Left ventricle myocardium inferior (tissue), 1 donor: ENCODE measurements around the gene MIS18A. TPM values are rescaled to one million over a fixed set of nuclear protein-coding genes. Genes with fewer than 3 reads are reported as not detected.
"Not testable (repeated sequence)": the region's sequence is repeated elsewhere in the genome, so short reads cannot be mapped to it uniquely, and the experiment has no call there.

Experiments
- DNase-seq: peaks from one replicate; pipeline ENCODE4 v3.0.0-alpha.2; 2020
- H3K27ac ChIP-seq: fragments of 200-600 bp; replicated peaks from 2 replicates; pipeline ENCODE4 v1.8.0; 2021
- H3K27me3 ChIP-seq: fragments of 200-600 bp; 2 replicates; pipeline ENCODE4 v1.8.0; 2021; ENCODE audit warnings: low read depth
- H3K36me3 ChIP-seq: fragments of 200-600 bp; 2 replicates; pipeline ENCODE4 v1.8.0; 2021
- H3K4me1 ChIP-seq: fragments of 200-600 bp; 2 replicates; pipeline ENCODE4 v1.8.0; 2021
- H3K4me3 ChIP-seq: fragments of 200-600 bp; 2 replicates; pipeline ENCODE4 v1.8.0; 2021; ENCODE audit warnings: mild to moderate bottlenecking, moderate library complexity
- H3K9me3 ChIP-seq: fragments of 200-600 bp; replicated peaks from 2 replicates; pipeline ENCODE4 v1.8.0; 2021
- intact Hi-C: fragments of 100-400 bp; cut with micrococcal nuclease; formaldehyde crosslinking; loops from one replicate; pipeline ENCODE4 v1.11.0; 2022
- total RNA-seq: library from RNA; stranded (reverse); fragmentation: NEBNext Ultra II Directional; extraction: Animal tissue kit (Norgen Biotek cat#: 25700); gene quantifications from one replicate; pipeline ENCODE4 v1.2.1, GENCODE V29; 2021
- TF ChIP-seq, protein P1 (sequence below): fragments of 200-600 bp; IDR thresholded peaks from 2 replicates; pipeline ENCODE4 v1.8.0; 2021; ENCODE audit warnings: antibody characterized with exemption, mild to moderate bottlenecking, borderline replicate concordance
- donor health status: DM: no; HTN: yes; CAD: no; lungs with severe emphysema.

The MIS18A gene
- total RNA-seq, 1 donor from 2014 or later: 3.2 TPM

DNA sequence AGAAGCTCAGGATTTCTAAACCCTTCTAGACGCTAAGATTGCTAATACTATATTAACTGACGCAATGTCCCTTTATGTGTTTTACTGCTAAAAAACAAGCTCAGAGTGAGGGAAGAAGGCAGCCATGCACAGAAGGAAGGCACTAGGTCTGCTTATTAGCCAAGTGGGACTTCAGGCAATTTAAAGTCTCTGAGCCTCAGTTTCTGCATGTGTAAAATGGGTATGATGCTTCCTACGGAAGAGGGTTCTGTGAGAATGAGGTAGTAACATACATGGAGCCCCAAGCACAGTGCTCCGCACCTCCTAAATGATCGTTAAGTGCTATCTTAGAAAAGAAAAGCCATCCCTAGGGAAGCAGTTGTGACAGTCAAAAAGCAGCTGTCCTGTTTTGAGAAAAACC is 16.9 kb downstream of the MIS18A start:
- intact Hi-C loops: no loop called here

GRCh38 chr21:32260130-32260529 is 18.7 kb downstream of the MIS18A start:
- TF ChIP-seq, protein P1, sequence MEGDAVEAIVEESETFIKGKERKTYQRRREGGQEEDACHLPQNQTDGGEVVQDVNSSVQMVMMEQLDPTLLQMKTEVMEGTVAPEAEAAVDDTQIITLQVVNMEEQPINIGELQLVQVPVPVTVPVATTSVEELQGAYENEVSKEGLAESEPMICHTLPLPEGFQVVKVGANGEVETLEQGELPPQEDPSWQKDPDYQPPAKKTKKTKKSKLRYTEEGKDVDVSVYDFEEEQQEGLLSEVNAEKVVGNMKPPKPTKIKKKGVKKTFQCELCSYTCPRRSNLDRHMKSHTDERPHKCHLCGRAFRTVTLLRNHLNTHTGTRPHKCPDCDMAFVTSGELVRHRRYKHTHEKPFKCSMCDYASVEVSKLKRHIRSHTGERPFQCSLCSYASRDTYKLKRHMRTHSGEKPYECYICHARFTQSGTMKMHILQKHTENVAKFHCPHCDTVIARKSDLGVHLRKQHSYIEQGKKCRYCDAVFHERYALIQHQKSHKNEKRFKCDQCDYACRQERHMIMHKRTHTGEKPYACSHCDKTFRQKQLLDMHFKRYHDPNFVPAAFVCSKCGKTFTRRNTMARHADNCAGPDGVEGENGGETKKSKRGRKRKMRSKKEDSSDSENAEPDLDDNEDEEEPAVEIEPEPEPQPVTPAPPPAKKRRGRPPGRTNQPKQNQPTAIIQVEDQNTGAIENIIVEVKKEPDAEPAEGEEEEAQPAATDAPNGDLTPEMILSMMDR: no peak
- no peak for DNase-seq
- Histone ChIP-seq H3K4me3 (no peak overlapping the region), H3K36me3 (no peaks in the 10 kb centered on the region), H3K27ac (no peak overlapping the region), H3K27me3 (no peaks in the 10 kb centered on the region), H3K9me3 (no peaks in the 10 kb centered on the region), H3K4me1 (peaks cover 22% of the 10 kb centered on the region)
- intact Hi-C loops: no loop called here

More for the DNA sequence above, 16.9 kb downstream of the MIS18A start:
- Histone ChIP-seq H3K4me3 (no peak overlapping the region), H3K27me3 (no peaks in the 10 kb centered on the region), H3K4me1 (peaks cover 13% of the 10 kb centered on the region), H3K9me3 (no peaks in the 10 kb centered on the region), H3K36me3 (peaks cover 3% of the 10 kb centered on the region), H3K27ac (no peak overlapping the region)
- no peak for DNase-seq
- TF ChIP-seq, protein P1: no peak

- DNase-seq, H3K36me3 ChIP-seq, H3K4me3 ChIP-seq, H3K9me3 ChIP-seq, H3K27ac ChIP-seq, H3K27me3 ChIP-seq: not testable (repeated sequence)
- intact Hi-C loops: loop anchor here (5.0 to 10.0 kb wide), 2 partner anchors 391 to 474 kb away; no protein-coding TSS in a partner anchor
- H3K4me1 ChIP-seq: peaks cover 24% of the 10 kb centered on the region
Observed at GRCh38 chr21:32258786-32259048, 20.1 kb downstream of the MIS18A start.

DNA sequence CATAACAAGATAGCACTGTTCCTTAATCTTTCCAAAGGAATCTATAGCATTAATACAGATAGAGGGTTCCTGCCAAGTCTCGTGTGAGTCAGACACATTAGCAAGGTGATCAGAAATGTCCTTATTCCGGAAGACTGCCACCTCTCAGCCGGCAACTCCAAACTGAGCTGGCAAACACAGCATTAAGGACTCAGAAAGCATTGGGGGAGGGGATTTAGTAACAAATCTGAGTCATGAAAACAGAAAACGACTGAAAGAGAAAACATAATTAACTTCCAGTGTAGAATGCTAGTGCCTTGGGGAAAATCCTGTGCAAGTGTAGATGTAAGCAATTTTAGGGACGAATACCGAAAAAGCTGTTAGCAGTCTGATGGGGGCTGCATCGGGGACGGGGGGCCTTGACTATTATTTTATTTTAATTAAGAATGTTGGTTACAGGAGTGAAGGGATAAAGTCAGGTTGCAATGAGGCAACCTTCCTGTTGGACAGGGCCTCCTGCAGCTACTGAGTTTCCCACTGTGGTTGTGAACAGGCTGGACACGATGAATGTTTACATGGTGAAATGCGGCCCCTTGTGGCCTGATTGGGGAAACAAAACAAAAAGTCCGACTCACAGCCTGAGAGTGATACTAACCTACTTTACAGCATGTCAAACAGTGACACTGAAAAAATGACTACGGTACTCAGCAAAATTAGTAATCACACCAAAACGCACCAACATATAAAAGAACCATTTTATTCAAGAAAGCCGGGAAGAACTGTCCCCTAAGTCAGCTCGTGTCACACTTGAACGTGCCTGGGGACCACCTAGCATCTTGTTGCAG is 20.7 kb downstream of the MIS18A start:
- Histone ChIP-seq H3K36me3 (no peaks in the 10 kb centered on the region), H3K27ac (no peak overlapping the region), H3K27me3 (no peaks in the 10 kb centered on the region), H3K4me1 (peaks cover 29% of the 10 kb centered on the region), H3K9me3 (no peaks in the 10 kb centered on the region), H3K4me3 (no peak overlapping the region)
- intact Hi-C loops: loop anchor here (5.0 to 10.0 kb wide), 2 partner anchors 391 to 473 kb away; no protein-coding TSS in a partner anchor
- TF ChIP-seq, protein P1: peak; percentile 76
- peak; percentile 58 for DNase-seq

- H3K27me3 ChIP-seq: no peaks in the 10 kb centered on the region
- no peaks in the 10 kb centered on the region for H3K9me3 ChIP-seq
- peaks cover 34% of the 10 kb centered on the region for H3K4me1 ChIP-seq
- TF ChIP-seq, protein P1: no peak
- no peak overlapping the region for H3K4me3 ChIP-seq
- DNase-seq: peak; percentile 54
- intact Hi-C loops: loop anchor here (5.0 to 10.0 kb wide), 2 partner anchors 390 to 472 kb away; no protein-coding TSS in a partner anchor
- H3K27ac ChIP-seq: peak overlapping the region; percentile 9
- H3K36me3 ChIP-seq: no peaks in the 10 kb centered on the region
Observed at GRCh38 chr21:32256873-32257620, 21.8 kb downstream of the MIS18A start.
